Mesodermal cell (in vitro differentiated cells): ENCODE results near the gene CEACAM16.

Experiments used
- H3K27ac ChIP-seq: 2 replicates; pipeline ENCODE4 v1.7.0; 2013; ENCODE audit warnings: mild to moderate bottlenecking, low read depth, low read length, moderate library complexity; ENCODE audit not compliant: severe bottlenecking
- H3K36me3 ChIP-seq: 2 replicates; pipeline ENCODE4 v1.7.1; 2013; ENCODE audit warnings: mild to moderate bottlenecking, low read length, moderate library complexity; ENCODE audit not compliant: control insufficient read depth, insufficient read depth
- H3K4me1 ChIP-seq: one replicate; pipeline ENCODE4 v1.7.1; 2013; ENCODE audit warnings: mild to moderate bottlenecking, low read length; ENCODE audit not compliant: insufficient read depth, control insufficient read depth, poor library complexity, severe bottlenecking
- H3K4me3 ChIP-seq: 2 replicates; pipeline ENCODE4 v1.7.0; 2013; ENCODE audit warnings: low read length, control low read depth, mild to moderate bottlenecking; ENCODE audit not compliant: insufficient read depth, poor library complexity, severe bottlenecking; ENCODE audit errors: extremely low read depth
- H3K9me3 ChIP-seq: 2 replicates; pipeline ENCODE4 v1.7.1; 2013; ENCODE audit warnings: mild to moderate bottlenecking, low read length, moderate library complexity; ENCODE audit not compliant: control insufficient read depth
- WGBS, 2 experiments: methylation state at CpG; one replicate each; pipeline ENCODE4 v1.1.5; 2013; ENCODE audit warnings: missing lambda C conversion rate in 2 of 2; ENCODE audit not compliant: insufficient coverage in 2 of 2; 5-methylcytosine and 5-hydroxymethylcytosine counted together

Gene CEACAM16

GRCh38 chr19:44689290-44690130 is 9.4 kb upstream of the CEACAM16 start:
- H3K4me3 ChIP-seq: no peak overlapping the region
- peaks cover 19% of the 10 kb centered on the region for H3K4me1 ChIP-seq
- no peak overlapping the region for H3K27ac ChIP-seq
- H3K36me3 ChIP-seq: no peaks in the 10 kb centered on the region
- WGBS, 2 experiments: 42 to 46% methylated on average over 10 of the region's 11 CpGs
- H3K9me3 ChIP-seq: no peaks in the 10 kb centered on the region

GRCh38 chr19:44690131-44690440 is 8.9 kb upstream of the CEACAM16 start:
- H3K27ac ChIP-seq: no peak overlapping the region
- H3K4me1 ChIP-seq: peaks cover 19% of the 10 kb centered on the region
- no peak overlapping the region for H3K4me3 ChIP-seq
- H3K36me3 ChIP-seq: no peaks in the 10 kb centered on the region
- no CpG with 5 or more reads among the region's 3 CpGs for WGBS, 2 experiments
- H3K9me3 ChIP-seq: no peaks in the 10 kb centered on the region

- 79 to 88% methylated on average over 2 to 3 of the region's 5 CpGs for WGBS, 2 experiments
- Histone ChIP-seq H3K4me3 (no peak overlapping the region), H3K4me1 (peaks cover 10% of the 10 kb centered on the region), H3K9me3 (no peaks in the 10 kb centered on the region), H3K27ac (no peak overlapping the region), H3K36me3 (no peaks in the 10 kb centered on the region)
Observed at GRCh38 chr19:44692379-44692721, 6.6 kb upstream of the CEACAM16 start.

GRCh38 chr19:44694184-44694579 is 4.8 kb upstream of the CEACAM16 start:
- Histone ChIP-seq H3K4me3 (no peak overlapping the region), H3K4me1 (peaks cover 10% of the 10 kb centered on the region), H3K9me3 (no peaks in the 10 kb centered on the region), H3K27ac (no peak overlapping the region), H3K36me3 (no peaks in the 10 kb centered on the region)
- WGBS, 2 experiments: 86% methylated on average over 1 of the region's 2 CpGs; no CpG with 5 or more reads in 1 of the 2 experiments

GRCh38 chr19:44696939-44697669 is 1.8 kb upstream of the CEACAM16 start:
- no peak overlapping the region for H3K4me3 ChIP-seq
- no peaks in the 10 kb centered on the region for H3K9me3 ChIP-seq
- H3K4me1 ChIP-seq: peaks cover 5% of the 10 kb centered on the region
- no peaks in the 10 kb centered on the region for H3K36me3 ChIP-seq
- WGBS, 2 experiments: 71 to 73% methylated on average over 16 to 20 of the region's 22 CpGs
- no peak overlapping the region for H3K27ac ChIP-seq

GRCh38 chr19:44697670-44698034 is 1.3 kb upstream of the CEACAM16 start:
- 83 to 100% methylated on average over 3 to 4 of the region's 4 CpGs for WGBS, 2 experiments
- H3K27ac ChIP-seq: no peak overlapping the region
- no peaks in the 10 kb centered on the region for H3K4me1 ChIP-seq

GRCh38 chr19:44700547-44700946 is 1.6 kb downstream of the CEACAM16 start:
- WGBS, 2 experiments: 88 to 93% methylated on average over 3 to 4 of the region's 5 CpGs
- no peak overlapping the region for H3K4me3 ChIP-seq
- no peaks in the 10 kb centered on the region for H3K4me1 ChIP-seq
- H3K27ac ChIP-seq: no peak overlapping the region
- H3K9me3 ChIP-seq: no peaks in the 10 kb centered on the region
- H3K36me3 ChIP-seq: no peaks in the 10 kb centered on the region

More at GRCh38 chr19:44697670-44698034, 1.3 kb upstream of the CEACAM16 start:
- Histone ChIP-seq H3K9me3 (no peaks in the 10 kb centered on the region), H3K36me3 (no peaks in the 10 kb centered on the region), H3K4me3 (no peak overlapping the region)

- no peaks in the 10 kb centered on the region for H3K4me1 ChIP-seq
- 94 to 97% methylated on average over 7 to 13 of the region's 15 CpGs for WGBS, 2 experiments
- no peak overlapping the region for H3K27ac ChIP-seq
- no peak overlapping the region for H3K4me3 ChIP-seq
- H3K9me3 ChIP-seq: no peaks in the 10 kb centered on the region
- H3K36me3 ChIP-seq: no peaks in the 10 kb centered on the region
Observed at GRCh38 chr19:44701228-44701627, 2.3 kb downstream of the CEACAM16 start.

GRCh38 chr19:44702551-44703176 is 3.7 kb downstream of the CEACAM16 start:
- no peaks in the 10 kb centered on the region for H3K4me1 ChIP-seq
- H3K4me3 ChIP-seq: no peak overlapping the region
- WGBS, 2 experiments: 92 to 94% methylated on average over 12 to 16 of the region's 17 CpGs
- no peaks in the 10 kb centered on the region for H3K9me3 ChIP-seq
- no peak overlapping the region for H3K27ac ChIP-seq
- H3K36me3 ChIP-seq: no peaks in the 10 kb centered on the region

- Histone ChIP-seq H3K9me3 (no peaks in the 10 kb centered on the region), H3K4me1 (no peaks in the 10 kb centered on the region), H3K4me3 (no peak overlapping the region), H3K27ac (no peak overlapping the region), H3K36me3 (no peaks in the 10 kb centered on the region)
- 93 to 95% methylated on average over 26 to 27 of the region's 28 CpGs for WGBS, 2 experiments
Observed at GRCh38 chr19:44703336-44704078, 4.6 kb downstream of the CEACAM16 start.
